K562 (cell line): ENCODE data around the gene ITPR3. TPM values are rescaled to one million over a fixed set of nuclear protein-coding genes. Genes with fewer than 3 reads are reported as not detected.

Experiments used
- ATAC-seq: fragments of 200-7000 bp; cut with Tn5 transposase; 3 replicates; pipeline ENCODE4 v1.9.1; 2020; ENCODE audit warnings: moderate library complexity
- BruUV-seq: library from RNA; stranded (reverse); fragments of 400-500 nt; replicated peaks from 2 replicates; lab custom pipeline; 2021; lab: Mats Ljungman, UMichigan
- CTCF ChIA-PET: fragments of 300-600 bp; formaldehyde crosslinking; extraction: SDS; loops from one replicate; lab custom pipeline; 2021; ENCODE audit warnings: low intra/inter-chr PET ratio; lab: Yijun Ruan, JAX
- POLR2A ChIA-PET: fragments of 300-600, 350-650 bp; sonication (Branson Sonifier 250); formaldehyde crosslinking; extraction: SDS; loops from one replicate; lab custom pipeline; 2021; ENCODE audit warnings: antibody characterized with exemption, inconsistent platforms; lab: Yijun Ruan, JAX
- DNase-seq, 4 experiments: peaks; one replicate each; pipeline versions ENCODE4 v3.0.0 to v3.0.0-alpha.2; 2011 to 2018; ENCODE audit warnings: low spot score in 3 of 4, mixed read lengths in 3 of 4; ENCODE audit errors: extremely low read depth in 1 of 4
- FAIRE-seq: peaks from 2 replicates; lab custom pipeline; 2011; peaks lifted over from hg19 to GRCh38; lab: Jason Lieb, UNC
- H2AFZ ChIP-seq: 2 replicates; pipeline ENCODE4 v1.6.0; 2011; ENCODE audit warnings: low read depth, low read length, control low read depth, inconsistent platforms
- H3K27ac ChIP-seq: fragments of 200-600 bp; 3 replicates; pipeline ENCODE4 v1.8.0; 2011; ENCODE audit warnings: low read depth, mild to moderate bottlenecking, control low read depth, inconsistent platforms, low read length, moderate library complexity, mixed read lengths; ENCODE audit errors: extremely low read depth
- H3K27me3 ChIP-seq, 2 experiments: fragments of 300-600 bp in 1 of 2; 2 replicates in 1 of 2; 3 replicates in 1 of 2; pipeline versions ENCODE4 v1.6.0 to v1.8.0; 2011; ENCODE audit warnings: inconsistent platforms in 2 of 2, low read length in 2 of 2, mild to moderate bottlenecking in 1 of 2, mixed read lengths in 1 of 2, moderate library complexity in 1 of 2; ENCODE audit not compliant: control insufficient read depth in 2 of 2, insufficient read depth in 2 of 2
- H3K36me3 ChIP-seq: fragments of 300-600 bp; 3 replicates; pipeline ENCODE4 v1.8.0; 2011; ENCODE audit warnings: mild to moderate bottlenecking, low read length, inconsistent platforms; ENCODE audit not compliant: control insufficient read depth, insufficient read depth
- H3K4me1 ChIP-seq, 2 experiments: fragments of 200-600 bp in 1 of 2; replicated peaks in 1 of 2; 2 replicates in 1 of 2; 3 replicates in 1 of 2; pipeline versions ENCODE4 v1.5.1 to v1.8.0; 2011; ENCODE audit warnings: inconsistent platforms in 2 of 2, low read length in 2 of 2, mild to moderate bottlenecking in 1 of 2, mixed read lengths in 1 of 2, moderate library complexity in 1 of 2; ENCODE audit not compliant: control insufficient read depth in 2 of 2, insufficient read depth in 2 of 2
- H3K4me2 ChIP-seq: 2 replicates; pipeline ENCODE4 v1.6.1; 2011; ENCODE audit warnings: low read length, control low read depth, inconsistent platforms, mixed read lengths; ENCODE audit not compliant: insufficient read depth
- H3K4me3 ChIP-seq: fragments of 200-600 bp; sonication (generic), shearing (Covaris generic); 2 replicates; pipeline ENCODE4 v1.5.1; 2016; ENCODE audit warnings: control low read depth, inconsistent platforms
- H3K79me2 ChIP-seq: fragments of 200-600 bp; 3 replicates; pipeline ENCODE4 v1.8.0; 2011; ENCODE audit warnings: low read length, inconsistent platforms; ENCODE audit not compliant: control insufficient read depth, insufficient read depth
- H3K9ac ChIP-seq, 2 experiments: 2 replicates each; pipeline versions ENCODE4 v1.6.0 to v1.6.1; 2011; ENCODE audit warnings: low read depth in 2 of 2, low read length in 2 of 2, control low read depth in 1 of 2, inconsistent platforms in 1 of 2, mild to moderate bottlenecking in 1 of 2, mixed read lengths in 1 of 2; ENCODE audit not compliant: insufficient read depth in 1 of 2
- H3K9me1 ChIP-seq: one replicate; pipeline ENCODE4 v1.6.0; 2011; ENCODE audit warnings: inconsistent platforms, mild to moderate bottlenecking, low read length, moderate library complexity; ENCODE audit not compliant: control insufficient read depth, insufficient read depth
- H3K9me3 ChIP-seq: replicated peaks from 2 replicates; pipeline ENCODE4 v1.5.1; 2011; ENCODE audit warnings: low read depth, low read length, inconsistent platforms; ENCODE audit not compliant: control insufficient read depth, insufficient read depth
- H4K20me1 ChIP-seq: replicated peaks from 2 replicates; pipeline ENCODE4 v1.6.1; 2011; ENCODE audit warnings: low read length, inconsistent platforms, mixed read lengths; ENCODE audit not compliant: control insufficient read depth, insufficient read depth
- EP300 ChIP-seq: IDR thresholded peaks from 2 replicates; pipeline ENCODE4 v1.6.1; 2012; ENCODE audit warnings: low read length, improper control_type of control experiment
- SMARCB1 ChIP-seq: IDR thresholded peaks from 2 replicates; pipeline ENCODE4 v1.6.1; 2011; ENCODE audit warnings: improper control_type of control experiment, low read depth; ENCODE audit not compliant: insufficient read length
- ZNF436 ChIP-seq: fragments of 250-450, 450-650 bp; sonication (Bioruptor Pico); formaldehyde crosslinking; IDR thresholded peaks from 2 replicates; pipeline ENCODE4 v1.7.0; 2020; ENCODE audit warnings: mild to moderate bottlenecking
- ZNF740 ChIP-seq, 3 experiments: fragments of 200-800 bp in 1 of 3; sonication (Bioruptor generic) in 1 of 3; sonication (generic) in 1 of 3; formaldehyde crosslinking in 1 of 3; IDR thresholded peaks; 2 replicates each; pipeline versions ENCODE4 v1.6.1 to v1.8.0; 2016 to 2022; ENCODE audit warnings: mild to moderate bottlenecking in 2 of 3, missing compliant biosample characterization in 2 of 3, missing genetic modification characterization in 2 of 3, missing genetic modification reagents in 1 of 3
- WGBS: fragments of 100-300 bp; shearing (Covaris generic); methylation state at CpG from one replicate; pipeline ENCODE4 v1.1.6; 2016; ENCODE audit warnings: low coverage, mixed read lengths; ENCODE audit not compliant: insufficient coverage; ENCODE audit errors: missing lambda C conversion rate; 5-methylcytosine and 5-hydroxymethylcytosine counted together
- in situ Hi-C: fragments of 300-500 bp; cut with MboI; formaldehyde crosslinking; loops from 4 replicates; pipeline ENCODE4 v1.15.0; 2018; ENCODE audit warnings: inconsistent platforms, mixed read lengths
- intact Hi-C: fragments of 100-400 bp; cut with micrococcal nuclease; formaldehyde crosslinking; loops from 2 replicates; pipeline ENCODE4 v1.14.2; 2022
- polyA plus RNA-seq, 8 experiments: library from polyadenylated mRNA; depleted of rRNA in 4 of 8; stranded (reverse) in 5 of 8; unstranded in 3 of 8; fragments of >200 nt; fragmentation: Nextera tagmentation in 2 of 8; fragmentation: Illumina TruSeq in 1 of 8; extraction: Ambion mirVana in 2 of 8; extraction: Trizol in 1 of 8; gene quantifications; 2 replicates each; pipeline versions ENCODE4 v1.2.1 to v1.2.3, GENCODE V29; 2011 to 2014; ENCODE audit warnings: inconsistent platforms in 1 of 8, missing spikeins in 1 of 8
- total RNA-seq, 7 experiments: library from RNA; depleted of rRNA in 6 of 7; stranded (reverse); fragments of >200 nt in 6 of 7; fragmentation: Illumina TruSeq in 2 of 7; extraction: Trizol in 2 of 7; gene quantifications; 2 replicates each; pipeline versions ENCODE4 v1.2.1 to v1.2.3, GENCODE V29; 2011 to 2021; ENCODE audit warnings: low replicate concordance in 1 of 7
- TF ChIP-seq, protein P1 (sequence below), 2 experiments: fragments of 450-650 bp; formaldehyde crosslinking in 1 of 2; IDR thresholded peaks; 2 replicates each; pipeline versions ENCODE4 v1.4.0 to v1.6.1; 2014 to 2020; ENCODE audit warnings: mild to moderate bottlenecking in 2 of 2, borderline replicate concordance in 1 of 2, low read depth in 1 of 2
- TF ChIP-seq, protein P2 (sequence below): fragments of 450-650 bp; IDR thresholded peaks from 2 replicates; pipeline ENCODE4 v1.6.1; 2016

Gene ITPR3
- total and polyA plus RNA-seq, 9 of the 15 experiments (the other 6 are each of a cell fraction or from before 2014, with no cell fraction given): 0.39 to 35.7 (median 13.2) TPM

- no peak for TF ChIP-seq ZNF740 (CRISPR knock-in tag; IDR thresholded peaks at IDR 0.05)
- no peak for TF ChIP-seq ZNF740 (tag; IDR thresholded peaks at IDR 0.05)
- TF ChIP-seq SMARCB1: no peak
Measured at GRCh38 chr6:33714385-33715040, 93.4 kb downstream of the ITPR3 start (continued).

GRCh38 chr6:33716379-33716778 lies 95.3 kb downstream of the ITPR3 start:
- Histone ChIP-seq H3K9me1 (no peaks in the 10 kb centered on the region), H3K4me2 (no peak overlapping the region), H3K4me3 (no peak overlapping the region), H3K27ac (no peak overlapping the region), H3K36me3 (no peaks in the 10 kb centered on the region), H2AFZ (no peak overlapping the region), H4K20me1 (no peaks in the 10 kb centered on the region), H3K9me3 (no peaks in the 10 kb centered on the region), H3K79me2 (no peaks in the 10 kb centered on the region), H3K27me3 (peaks cover 26 to 43% of the 10 kb centered on the region in 2 experiments), H3K4me1 (peaks cover 4% of the 10 kb centered on the region in 2 experiments; a peak in 4 of 5 replicates), H3K9ac (no peak overlapping the region)
- DNase-seq (no peak), FAIRE-seq (no peak), ATAC-seq (no peak)
- TF ChIP-seq, protein P1, sequence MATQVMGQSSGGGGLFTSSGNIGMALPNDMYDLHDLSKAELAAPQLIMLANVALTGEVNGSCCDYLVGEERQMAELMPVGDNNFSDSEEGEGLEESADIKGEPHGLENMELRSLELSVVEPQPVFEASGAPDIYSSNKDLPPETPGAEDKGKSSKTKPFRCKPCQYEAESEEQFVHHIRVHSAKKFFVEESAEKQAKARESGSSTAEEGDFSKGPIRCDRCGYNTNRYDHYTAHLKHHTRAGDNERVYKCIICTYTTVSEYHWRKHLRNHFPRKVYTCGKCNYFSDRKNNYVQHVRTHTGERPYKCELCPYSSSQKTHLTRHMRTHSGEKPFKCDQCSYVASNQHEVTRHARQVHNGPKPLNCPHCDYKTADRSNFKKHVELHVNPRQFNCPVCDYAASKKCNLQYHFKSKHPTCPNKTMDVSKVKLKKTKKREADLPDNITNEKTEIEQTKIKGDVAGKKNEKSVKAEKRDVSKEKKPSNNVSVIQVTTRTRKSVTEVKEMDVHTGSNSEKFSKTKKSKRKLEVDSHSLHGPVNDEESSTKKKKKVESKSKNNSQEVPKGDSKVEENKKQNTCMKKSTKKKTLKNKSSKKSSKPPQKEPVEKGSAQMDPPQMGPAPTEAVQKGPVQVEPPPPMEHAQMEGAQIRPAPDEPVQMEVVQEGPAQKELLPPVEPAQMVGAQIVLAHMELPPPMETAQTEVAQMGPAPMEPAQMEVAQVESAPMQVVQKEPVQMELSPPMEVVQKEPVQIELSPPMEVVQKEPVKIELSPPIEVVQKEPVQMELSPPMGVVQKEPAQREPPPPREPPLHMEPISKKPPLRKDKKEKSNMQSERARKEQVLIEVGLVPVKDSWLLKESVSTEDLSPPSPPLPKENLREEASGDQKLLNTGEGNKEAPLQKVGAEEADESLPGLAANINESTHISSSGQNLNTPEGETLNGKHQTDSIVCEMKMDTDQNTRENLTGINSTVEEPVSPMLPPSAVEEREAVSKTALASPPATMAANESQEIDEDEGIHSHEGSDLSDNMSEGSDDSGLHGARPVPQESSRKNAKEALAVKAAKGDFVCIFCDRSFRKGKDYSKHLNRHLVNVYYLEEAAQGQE (IDR thresholded peaks at IDR 0.05; ENCODE audit: borderline replicate concordance): peak; percentile 15; the same call in 1 of the 2 replicates
- TF ChIP-seq, protein P1 (CRISPR knock-in tag; IDR thresholded peaks at IDR 0.05; ENCODE audit: low read depth): no peak
- TF ChIP-seq ZNF436 (no peak), EP300 (no peak)
- TF ChIP-seq, protein P2, sequence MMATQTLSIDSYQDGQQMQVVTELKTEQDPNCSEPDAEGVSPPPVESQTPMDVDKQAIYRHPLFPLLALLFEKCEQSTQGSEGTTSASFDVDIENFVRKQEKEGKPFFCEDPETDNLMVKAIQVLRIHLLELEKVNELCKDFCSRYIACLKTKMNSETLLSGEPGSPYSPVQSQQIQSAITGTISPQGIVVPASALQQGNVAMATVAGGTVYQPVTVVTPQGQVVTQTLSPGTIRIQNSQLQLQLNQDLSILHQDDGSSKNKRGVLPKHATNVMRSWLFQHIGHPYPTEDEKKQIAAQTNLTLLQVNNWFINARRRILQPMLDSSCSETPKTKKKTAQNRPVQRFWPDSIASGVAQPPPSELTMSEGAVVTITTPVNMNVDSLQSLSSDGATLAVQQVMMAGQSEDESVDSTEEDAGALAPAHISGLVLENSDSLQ: peak; percentile 71
- ChIA-PET CTCF (no interaction called here), POLR2A (no interaction called here)
- in situ Hi-C loops: no loop called here
- 21% methylated on average over 6 of the region's 7 CpGs for WGBS
- intact Hi-C loops: no loop called here
- no TSS peak for BruUV-seq
